GM12878 (cell line): ENCODE measurements around the gene LRRTM3. TPM values are rescaled to one million over a fixed set of nuclear protein-coding genes. Genes with fewer than 3 reads are reported as not detected.

Experiments used
- ATAC-seq: fragments of 200-7000 bp; cut with Tn5 transposase; 3 replicates; pipeline ENCODE4 v1.9.1; 2020; ENCODE audit warnings: mild to moderate bottlenecking, moderate library complexity
- BruUV-seq: library from RNA; stranded (reverse); fragments of 400-500 nt; replicated peaks from 2 replicates; lab custom pipeline; 2021; lab: Mats Ljungman, UMichigan
- CTCF ChIA-PET: fragments of 300-600 bp; sonication (Branson Sonifier 250); formaldehyde crosslinking; extraction: SDS; loops from one replicate; lab custom pipeline; 2021; ENCODE audit warnings: inconsistent platforms; lab: Yijun Ruan, JAX
- POLR2A ChIA-PET: fragments of 350-600 bp; formaldehyde crosslinking; extraction: SDS; loops from one replicate; lab custom pipeline; 2021; ENCODE audit warnings: inconsistent platforms; lab: Charles Lee
- RAD21 ChIA-PET: fragments of 300-600 bp; sonication (Branson Sonifier 250); formaldehyde crosslinking; loops from one replicate; lab custom pipeline; 2023; ENCODE audit warnings: antibody characterized with exemption; ENCODE audit not compliant: unreplicated experiment; lab: Charles Lee
- SMC1A ChIA-PET: fragments of 300-600 bp; sonication (Branson Sonifier 250); formaldehyde crosslinking; loops from one replicate; lab custom pipeline; 2023; ENCODE audit not compliant: unreplicated experiment, uncharacterized antibody; lab: Charles Lee
- DNase-seq: peaks from one replicate; pipeline ENCODE4 v3.0.0-alpha.2; 2011; ENCODE audit warnings: low read depth, low spot score
- FAIRE-seq: peaks from 3 replicates; lab custom pipeline; 2011; peaks lifted over from hg19 to GRCh38; lab: Jason Lieb, UNC
- H2AFZ ChIP-seq: 2 replicates; pipeline ENCODE4 v1.6.0; 2011; ENCODE audit warnings: low read depth, low read length, control low read depth; ENCODE audit not compliant: control insufficient read depth
- H3K27ac ChIP-seq: 2 replicates; pipeline ENCODE4 v1.5.1; 2011; ENCODE audit warnings: control low read depth; ENCODE audit not compliant: control insufficient read depth, insufficient read depth
- H3K27me3 ChIP-seq, 2 experiments: replicated peaks in 1 of 2; 2 replicates each; pipeline versions ENCODE4 v1.6.0 to v1.6.1; 2011; ENCODE audit warnings: low read length in 1 of 2; ENCODE audit not compliant: control insufficient read depth in 2 of 2, insufficient read depth in 2 of 2
- H3K36me3 ChIP-seq, 2 experiments: 2 replicates each; pipeline ENCODE4 v1.5.1; 2011; ENCODE audit warnings: low read length in 1 of 2; ENCODE audit not compliant: control insufficient read depth in 2 of 2, insufficient read depth in 2 of 2
- H3K4me1 ChIP-seq: 2 replicates; pipeline ENCODE4 v1.6.1; 2011; ENCODE audit warnings: mild to moderate bottlenecking, low read length, moderate library complexity, mixed read lengths; ENCODE audit not compliant: control insufficient read depth, insufficient read depth
- H3K4me2 ChIP-seq: 2 replicates; pipeline ENCODE4 v1.6.0; 2011; ENCODE audit warnings: control low read depth; ENCODE audit not compliant: control insufficient read depth, insufficient read depth
- H3K4me3 ChIP-seq: fragments of 200-600 bp; sonication (generic); 2 replicates; pipeline ENCODE4 v1.5.1; 2016
- H3K79me2 ChIP-seq: 2 replicates; pipeline ENCODE4 v1.6.0; 2011; ENCODE audit warnings: low read length; ENCODE audit not compliant: control insufficient read depth, insufficient read depth
- H3K9ac ChIP-seq: 2 replicates; pipeline ENCODE4 v1.8.0; 2011; ENCODE audit warnings: low read length, control low read depth, mixed read lengths; ENCODE audit not compliant: control insufficient read depth, insufficient read depth
- H3K9me3 ChIP-seq: replicated peaks from 3 replicates; pipeline ENCODE4 v1.5.1; 2011; ENCODE audit warnings: mild to moderate bottlenecking, low read length; ENCODE audit not compliant: control insufficient read depth, insufficient read depth
- H4K20me1 ChIP-seq: 2 replicates; pipeline ENCODE4 v1.6.0; 2011; ENCODE audit not compliant: control insufficient read depth, insufficient read depth
- ASH2L ChIP-seq: fragments of 300-600, 200-600 bp; sonication (generic); IDR thresholded peaks from 2 replicates; pipeline ENCODE4 v1.6.1; 2017; ENCODE audit warnings: low read depth, mild to moderate bottlenecking, borderline replicate concordance
- ATF2 ChIP-seq: IDR thresholded peaks from 2 replicates; pipeline ENCODE4 v1.6.1; 2012; ENCODE audit warnings: low read length, inconsistent platforms
- BRCA1 ChIP-seq: IDR thresholded peaks from 2 replicates; pipeline ENCODE4 v1.6.1; 2011; ENCODE audit warnings: low read depth, low read length, improper control_type of control experiment
- CBFB ChIP-seq: IDR thresholded peaks from 2 replicates; pipeline ENCODE4 v1.6.1; 2016; ENCODE audit warnings: antibody characterized with exemption, low read depth
- CREM ChIP-seq: IDR thresholded peaks from 2 replicates; pipeline ENCODE4 v1.6.1; 2014; ENCODE audit warnings: antibody characterized with exemption, low read depth
- HDAC2 ChIP-seq: fragments of 200-600 bp; sonication (generic); IDR thresholded peaks from 2 replicates; pipeline ENCODE4 v1.6.1; 2017
- MTA2 ChIP-seq: fragments of 450-650 bp; IDR thresholded peaks from 2 replicates; pipeline ENCODE4 v1.6.1; 2016; ENCODE audit warnings: low read depth, mild to moderate bottlenecking, moderate library complexity
- NFYB ChIP-seq: IDR thresholded peaks from 2 replicates; pipeline ENCODE4 v1.6.1; 2011; ENCODE audit warnings: low read depth, mild to moderate bottlenecking, low read length, improper control_type of control experiment, moderate library complexity; ENCODE audit not compliant: insufficient read depth
- PAX5 ChIP-seq: IDR thresholded peaks from 2 replicates; pipeline ENCODE4 v1.6.1; 2011; ENCODE audit warnings: low read depth, low read length, borderline replicate concordance
- RAD21 ChIP-seq: IDR thresholded peaks from 2 replicates; pipeline ENCODE4 v1.6.1; 2011; ENCODE audit warnings: mild to moderate bottlenecking, low read depth, low read length, moderate library complexity; ENCODE audit not compliant: insufficient read depth
- RB1 ChIP-seq: fragments of 450-650 bp; formaldehyde crosslinking; IDR thresholded peaks from 2 replicates; pipeline ENCODE4 v1.6.1; 2017; ENCODE audit warnings: mild to moderate bottlenecking, borderline replicate concordance
- RELA ChIP-seq: fragments of 450-650 bp; IDR thresholded peaks from 2 replicates; pipeline ENCODE4 v1.8.0; 2014; ENCODE audit warnings: borderline replicate concordance; ENCODE audit not compliant: partially characterized antibody
- SKIL ChIP-seq: fragments of 450-650 bp; IDR thresholded peaks from 2 replicates; pipeline ENCODE4 v1.6.1; 2017; ENCODE audit warnings: mild to moderate bottlenecking, low read depth, inconsistent platforms; ENCODE audit not compliant: poor library complexity, severe bottlenecking
- SMAD1 ChIP-seq: fragments of 450-650 bp; IDR thresholded peaks from 2 replicates; pipeline ENCODE4 v1.6.1; 2018; ENCODE audit warnings: mild to moderate bottlenecking, low read depth; ENCODE audit not compliant: partially characterized antibody
- SMC3 ChIP-seq: IDR thresholded peaks from 2 replicates; pipeline ENCODE4 v1.6.1; 2011; ENCODE audit warnings: low read length, improper control_type of control experiment, borderline replicate concordance
- SRF ChIP-seq, 2 experiments: IDR thresholded peaks; 2 replicates each; pipeline ENCODE4 v1.6.1; 2011; ENCODE audit warnings: low read depth in 2 of 2, low read length in 2 of 2, mild to moderate bottlenecking in 1 of 2, moderate library complexity in 1 of 2
- STAT1 ChIP-seq: fragments of 450-650 bp; conservative IDR thresholded peaks from 2 replicates; pipeline ENCODE4 v1.6.1; 2014; ENCODE audit warnings: antibody characterized with exemption, mild to moderate bottlenecking
- YY1 ChIP-seq: IDR thresholded peaks from 2 replicates; pipeline ENCODE4 v1.6.1; 2011; ENCODE audit warnings: low read depth, mild to moderate bottlenecking, low read length
- ZBTB40 ChIP-seq: fragments of 450-650 bp; IDR thresholded peaks from 2 replicates; pipeline ENCODE4 v1.6.1; 2016; ENCODE audit warnings: mild to moderate bottlenecking, moderate library complexity, borderline replicate concordance
- WGBS: methylation state at CpG from one replicate; pipeline ENCODE4 v1.1.6; 2016; ENCODE audit warnings: low lambda C conversion rate; ENCODE audit not compliant: insufficient replicate concordance, insufficient coverage; ENCODE audit errors: missing lambda C conversion rate; 5-methylcytosine and 5-hydroxymethylcytosine counted together
- in situ Hi-C: fragments of 300-500 bp; cut with MboI; formaldehyde crosslinking; loops from 9 replicates; pipeline ENCODE4 v1.14.3; 2018; ENCODE audit warnings: mixed read lengths
- intact Hi-C: fragments of 100-400 bp; cut with micrococcal nuclease; formaldehyde crosslinking; loops from one replicate; pipeline ENCODE4 v1.14.2; 2022; ENCODE audit not compliant: unreplicated experiment
- polyA plus RNA-seq, 11 experiments: library from polyadenylated mRNA; depleted of rRNA in 4 of 11; unstranded in 6 of 11; stranded (reverse) in 5 of 11; fragments of >200 nt; fragmentation: Nextera tagmentation in 4 of 11; fragmentation: Illumina TruSeq in 1 of 11; extraction: Ambion mirVana in 4 of 11; extraction: Trizol in 1 of 11; gene quantifications; 1 replicate in 1 of 11; 2 replicates in 10 of 11; pipeline versions ENCODE4 v1.2.1 to v1.2.3, GENCODE V29; 2011 to 2016; ENCODE audit warnings: inconsistent platforms in 2 of 11, missing spikeins in 2 of 11, low read depth in 1 of 11
- total RNA-seq, 4 experiments: library from RNA; depleted of rRNA in 3 of 4; stranded (reverse); fragments of >200 nt in 3 of 4; fragmentation: Illumina TruSeq in 1 of 4; extraction: Trizol in 1 of 4; gene quantifications; 2 replicates each; pipeline versions ENCODE4 v1.2.1 to v1.2.3, GENCODE V29; 2013 to 2021

LRRTM3 gene
- total and polyA plus RNA-seq, 10 of the 15 experiments (the other 5 are each of a cell fraction or from before 2014, with no cell fraction given) = not detected

- TF ChIP-seq SKIL (no peak), PAX5 (no peak), CREM (no peak), RAD21 (no peak), SMAD1 (no peak), NFYB (no peak), SRF (IDR thresholded peaks at IDR 0.05; ENCODE audit: low read depth in 2 of 2, low read length in 2 of 2) (no peak), HDAC2 (no peak), CBFB (no peak), ASH2L (no peak), MTA2 (no peak)
Observed at GRCh38 chr10:67077376-67077775, 151.5 kb downstream of the LRRTM3 start (continued).

GRCh38 chr10:67079126-67079525, 153.3 kb downstream of the LRRTM3 start:
- WGBS = 0% methylated on average over 4 of the region's 4 CpGs
- no peak overlapping the region for H3K4me2 ChIP-seq
- CTCF ChIA-PET = interaction anchor here (0.7 kb wide), 1 partner anchor 1421 kb away, joined by 3 read pairs; no protein-coding TSS in a partner anchor
- TF ChIP-seq BRCA1 = no peak
- TF ChIP-seq SMC3 = no peak
- no peak for TF ChIP-seq RELA
- no peak for TF ChIP-seq ZBTB40
- no peak for TF ChIP-seq STAT1
- TF ChIP-seq ATF2 = no peak
- no peak for TF ChIP-seq RB1
- no peak for TF ChIP-seq YY1

More at GRCh38 chr10:67079126-67079525, 153.3 kb downstream of the LRRTM3 start:
- ChIA-PET SMC1A (no interaction called here), RAD21 (no interaction called here), POLR2A (no interaction called here)
- Histone ChIP-seq H3K9ac (no peak overlapping the region), H3K27ac (no peak overlapping the region), H3K4me3 (no peak overlapping the region), H3K27me3 (no peaks in the 10 kb centered on the region), H3K79me2 (no peaks in the 10 kb centered on the region), H3K9me3 (no peaks in the 10 kb centered on the region), H3K4me1 (no peaks in the 10 kb centered on the region), H3K36me3 (no peaks in the 10 kb centered on the region), H4K20me1 (no peaks in the 10 kb centered on the region), H2AFZ (no peak overlapping the region)
- in situ Hi-C loops (no loop called here), intact Hi-C loops (no loop called here)
- DNase-seq (no peak), ATAC-seq (no peak), FAIRE-seq (no peak)
- no TSS peak for BruUV-seq
